Dendritic cell treated with granulocyte-macrophage colony-stimulating factor and Interleukin-4, amounts not matched to agents 40 ng/mL and 50 ng/mL, for 4 days (primary cell): Measurements from ENCODE around the gene SEC23B.

ENCODE experiments used
- H3K27ac Mint-ChIP-seq: one replicate; pipeline ENCODE4 v1.8.0; 2022; ENCODE audit warnings: mild to moderate bottlenecking, mixed read lengths
- H3K27me3 Mint-ChIP-seq: one replicate; pipeline ENCODE4 v1.8.0; 2022; ENCODE audit warnings: mild to moderate bottlenecking, mixed read lengths
- H3K36me3 Mint-ChIP-seq: one replicate; pipeline ENCODE4 v1.8.0; 2022; ENCODE audit warnings: low read depth, mixed read lengths
- H3K4me1 Mint-ChIP-seq: one replicate; pipeline ENCODE4 v1.8.0; 2022; ENCODE audit warnings: low read depth, mixed read lengths
- H3K4me3 Mint-ChIP-seq: one replicate; pipeline ENCODE4 v1.8.0; 2022; ENCODE audit warnings: mild to moderate bottlenecking, moderate library complexity, mixed read lengths
- H3K9me3 Mint-ChIP-seq: one replicate; pipeline ENCODE4 v1.8.0; 2022; ENCODE audit warnings: mixed read lengths
- intact Hi-C: fragments of 100-400 bp; cut with micrococcal nuclease; formaldehyde crosslinking; loops from one replicate; pipeline ENCODE4 v1.15.0; 2022

SEC23B gene

GRCh38 chr20:18580012-18580411 is 72.3 kb downstream of the SEC23B start:
- intact Hi-C loops, result no loop called here
- no peaks in the 10 kb centered on the region for H3K9me3 Mint-ChIP-seq

GRCh38 chr20:18585134-18585533 is 77.4 kb downstream of the SEC23B start:
- H3K27ac Mint-ChIP-seq, result no peak overlapping the region
- H3K36me3 Mint-ChIP-seq, result peaks cover 10% of the 10 kb centered on the region
- no peaks in the 10 kb centered on the region for H3K9me3 Mint-ChIP-seq
- H3K4me1 Mint-ChIP-seq, result peaks cover 12% of the 10 kb centered on the region
- H3K4me3 Mint-ChIP-seq, result no peak overlapping the region
- intact Hi-C loops, result no loop called here
- H3K27me3 Mint-ChIP-seq, result peaks cover 5% of the 10 kb centered on the region

More at GRCh38 chr20:18580012-18580411, 72.3 kb downstream of the SEC23B start:
- Mint-ChIP-seq H3K27me3 (peaks cover 5% of the 10 kb centered on the region), H3K27ac (no peak overlapping the region), H3K4me1 (peaks cover 5% of the 10 kb centered on the region), H3K36me3 (no peaks in the 10 kb centered on the region), H3K4me3 (no peak overlapping the region)

- peaks cover 12% of the 10 kb centered on the region for H3K4me1 Mint-ChIP-seq
- H3K36me3 Mint-ChIP-seq, result peaks cover 10% of the 10 kb centered on the region
- peak within 1 kb of the TSS; percentile 83 for H3K4me3 Mint-ChIP-seq
- intact Hi-C loops, result loop anchor here (1.0 kb wide), 2 partner anchors 21 to 121 kb away; partner anchors contain the start of genes DZANK1, POLR3F and SMIM26
- H3K27ac Mint-ChIP-seq, result peak within 1 kb of the TSS; percentile 76
- no peaks in the 10 kb centered on the region for H3K9me3 Mint-ChIP-seq
- peaks cover 5% of the 10 kb centered on the region for H3K27me3 Mint-ChIP-seq
Measured at GRCh38 chr20:18587665-18588573, 80.2 kb downstream of the SEC23B start, which contains the start of gene DTD1. Gene DTD1 (plus strand): TSS chr20:18588054. CDS start chr20:18588073, 19 bp downstream.

GRCh38 chr20:18588574-18588933 is 80.8 kb downstream of the SEC23B start:
- H3K4me3 Mint-ChIP-seq, result peak overlapping the region; percentile 83
- H3K27ac Mint-ChIP-seq, result peak overlapping the region; percentile 76
- peaks cover 5% of the 10 kb centered on the region for H3K27me3 Mint-ChIP-seq
- peaks cover 10% of the 10 kb centered on the region for H3K36me3 Mint-ChIP-seq
- H3K4me1 Mint-ChIP-seq, result peaks cover 12% of the 10 kb centered on the region
- intact Hi-C loops, result no loop called here
- H3K9me3 Mint-ChIP-seq, result no peaks in the 10 kb centered on the region

GRCh38 chr20:18589941-18590674 is 82.4 kb downstream of the SEC23B start:
- Mint-ChIP-seq H3K27me3 (no peaks in the 10 kb centered on the region), H3K36me3 (peaks cover 10% of the 10 kb centered on the region), H3K27ac (no peak overlapping the region), H3K4me3 (no peak overlapping the region), H3K9me3 (no peaks in the 10 kb centered on the region), H3K4me1 (peaks cover 12% of the 10 kb centered on the region)
- intact Hi-C loops, result no loop called here

- H3K9me3 Mint-ChIP-seq, result no peaks in the 10 kb centered on the region
- no peak overlapping the region for H3K27ac Mint-ChIP-seq
- H3K27me3 Mint-ChIP-seq, result no peaks in the 10 kb centered on the region
- no peaks in the 10 kb centered on the region for H3K4me1 Mint-ChIP-seq
- intact Hi-C loops, result no loop called here
- peaks cover 42% of the 10 kb centered on the region for H3K36me3 Mint-ChIP-seq
- H3K4me3 Mint-ChIP-seq, result no peak overlapping the region
Measured at GRCh38 chr20:18596270-18596669, 88.5 kb downstream of the SEC23B start.

GRCh38 chr20:18609741-18610140 is 102.0 kb downstream of the SEC23B start:
- no peak overlapping the region for H3K27ac Mint-ChIP-seq
- no peaks in the 10 kb centered on the region for H3K27me3 Mint-ChIP-seq
- intact Hi-C loops, result no loop called here
- H3K9me3 Mint-ChIP-seq, result no peaks in the 10 kb centered on the region
- no peak overlapping the region for H3K4me3 Mint-ChIP-seq
- peaks cover 6% of the 10 kb centered on the region for H3K4me1 Mint-ChIP-seq
- peaks cover 20% of the 10 kb centered on the region for H3K36me3 Mint-ChIP-seq
